Inflammatory macrophage treated with lipopolysaccharide for 4 hours (primary cell): ENCODE data around the gene ATF2.

Source experiments
- DNase-seq: peaks from one replicate; pipeline ENCODE4 v3.0.0-alpha.2; 2020

The ATF2 gene, protein sequence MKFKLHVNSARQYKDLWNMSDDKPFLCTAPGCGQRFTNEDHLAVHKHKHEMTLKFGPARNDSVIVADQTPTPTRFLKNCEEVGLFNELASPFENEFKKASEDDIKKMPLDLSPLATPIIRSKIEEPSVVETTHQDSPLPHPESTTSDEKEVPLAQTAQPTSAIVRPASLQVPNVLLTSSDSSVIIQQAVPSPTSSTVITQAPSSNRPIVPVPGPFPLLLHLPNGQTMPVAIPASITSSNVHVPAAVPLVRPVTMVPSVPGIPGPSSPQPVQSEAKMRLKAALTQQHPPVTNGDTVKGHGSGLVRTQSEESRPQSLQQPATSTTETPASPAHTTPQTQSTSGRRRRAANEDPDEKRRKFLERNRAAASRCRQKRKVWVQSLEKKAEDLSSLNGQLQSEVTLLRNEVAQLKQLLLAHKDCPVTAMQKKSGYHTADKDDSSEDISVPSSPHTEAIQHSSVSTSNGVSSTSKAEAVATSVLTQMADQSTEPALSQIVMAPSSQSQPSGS

DNA sequence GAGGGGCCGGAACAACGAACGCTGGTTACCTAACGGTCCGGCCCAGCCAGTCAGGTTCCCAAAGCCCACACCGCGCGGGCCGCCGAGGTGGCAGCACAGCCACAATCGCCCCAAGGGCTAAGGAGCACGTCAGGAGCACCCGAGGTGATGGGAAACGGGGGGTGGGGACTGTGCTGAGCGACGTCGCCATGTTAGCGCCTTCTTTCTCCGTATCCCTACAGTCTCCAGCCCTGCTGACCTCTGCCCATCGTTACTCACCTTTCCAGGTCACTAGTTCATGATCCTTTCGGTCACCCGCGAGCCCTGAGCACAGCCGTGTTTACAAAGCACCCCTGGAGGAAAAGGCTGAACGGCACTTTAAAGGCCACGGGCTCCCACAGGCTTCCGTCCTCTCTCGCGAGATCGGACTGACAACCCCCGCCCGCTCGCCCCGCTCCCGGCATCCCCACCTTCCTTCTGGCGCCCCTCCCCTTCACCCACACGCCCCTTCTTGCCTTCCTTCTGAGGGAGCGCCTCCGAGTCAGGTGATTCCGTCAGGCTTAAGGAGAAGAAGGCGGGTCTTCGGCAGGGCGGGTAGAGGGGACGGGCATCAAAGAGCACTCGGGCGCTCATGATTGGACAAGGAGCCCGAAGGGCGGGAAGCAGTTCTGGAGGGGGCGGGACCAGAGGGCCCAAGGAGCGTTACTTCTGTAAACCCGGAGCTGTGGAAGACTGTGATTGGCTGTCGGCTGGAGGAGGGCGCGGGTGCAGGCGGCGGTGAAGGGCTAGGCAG, at the start of gene ATF2:
ATF2 (minus strand) TSS at position 412 of the 772 bp plus-strand sequence. CDS start 31,760 bp downstream, outside the sequence.
- DNase-seq: peak; percentile 100

DNA sequence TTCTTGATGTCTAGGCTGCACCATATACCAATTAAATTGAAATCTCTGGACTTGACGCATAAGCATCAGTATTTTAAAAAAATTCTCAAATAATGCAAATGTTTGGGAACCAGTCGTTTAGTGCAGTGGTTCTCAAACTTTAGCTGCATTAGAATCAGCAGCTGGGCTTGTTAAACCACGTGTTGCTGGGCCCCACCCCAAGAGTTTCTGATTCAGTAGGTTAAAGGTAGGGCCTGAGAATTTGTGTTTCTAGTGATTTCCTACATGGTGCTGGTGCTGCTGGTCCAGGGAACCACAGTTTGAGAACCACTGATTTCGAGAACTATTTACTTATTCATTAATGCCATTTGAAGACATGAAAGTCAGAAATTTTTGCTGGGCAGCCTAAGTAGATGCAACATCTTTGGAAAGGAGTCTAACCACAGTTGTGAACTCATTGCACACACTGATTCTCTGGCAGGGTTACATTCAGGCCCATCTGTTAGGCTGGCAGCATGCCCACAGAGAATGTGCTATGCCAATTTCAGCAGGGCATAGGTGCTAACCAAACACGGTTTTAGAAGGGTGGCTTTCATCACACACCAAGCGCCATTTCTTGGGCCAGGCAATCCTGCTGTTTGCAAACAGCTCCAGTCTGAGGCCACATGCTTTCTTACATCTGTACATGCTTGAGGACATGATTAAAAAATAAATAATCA, 39.9 kb upstream of the ATF2 start:
- no peak for DNase-seq

DNA sequence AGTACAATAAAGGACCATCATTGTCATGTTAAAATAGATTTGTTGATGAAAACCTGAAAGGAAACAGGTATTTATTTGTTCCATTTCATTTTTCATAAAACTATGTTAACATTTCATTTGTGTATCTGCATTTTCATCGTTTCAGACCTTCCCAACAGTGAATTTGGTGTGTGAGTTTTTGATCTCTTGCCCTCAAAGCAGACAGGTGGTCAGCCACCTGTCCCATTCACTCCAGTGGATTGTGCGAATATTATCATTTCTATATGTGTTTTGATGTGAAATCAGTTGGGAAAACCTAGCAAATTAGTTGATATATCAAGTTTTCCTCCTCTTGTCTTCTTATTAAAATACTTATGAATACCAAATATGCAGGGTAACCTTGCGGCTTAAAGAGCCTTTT, 38.9 kb upstream of the ATF2 start:
- DNase-seq: no peak

DNA sequence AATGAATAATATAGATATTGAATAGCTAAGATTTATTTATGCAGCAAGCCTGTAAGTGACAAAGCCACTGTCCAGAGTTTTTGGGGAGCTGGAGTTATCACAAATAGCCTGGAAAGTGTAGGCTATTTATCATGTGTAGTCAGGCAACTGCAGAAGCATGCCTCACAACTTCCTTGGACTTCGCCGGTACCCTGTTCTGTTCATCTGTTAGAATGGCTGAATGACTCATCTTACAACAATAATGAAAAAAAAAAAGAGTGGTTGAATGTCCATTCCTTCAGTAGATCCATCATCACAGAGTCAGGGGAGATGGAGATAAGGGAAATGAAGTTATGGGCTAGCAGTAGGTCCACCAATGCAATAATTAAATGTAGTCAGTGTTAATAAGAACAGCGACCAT, 37.5 kb upstream of the ATF2 start:
- no peak for DNase-seq

DNA sequence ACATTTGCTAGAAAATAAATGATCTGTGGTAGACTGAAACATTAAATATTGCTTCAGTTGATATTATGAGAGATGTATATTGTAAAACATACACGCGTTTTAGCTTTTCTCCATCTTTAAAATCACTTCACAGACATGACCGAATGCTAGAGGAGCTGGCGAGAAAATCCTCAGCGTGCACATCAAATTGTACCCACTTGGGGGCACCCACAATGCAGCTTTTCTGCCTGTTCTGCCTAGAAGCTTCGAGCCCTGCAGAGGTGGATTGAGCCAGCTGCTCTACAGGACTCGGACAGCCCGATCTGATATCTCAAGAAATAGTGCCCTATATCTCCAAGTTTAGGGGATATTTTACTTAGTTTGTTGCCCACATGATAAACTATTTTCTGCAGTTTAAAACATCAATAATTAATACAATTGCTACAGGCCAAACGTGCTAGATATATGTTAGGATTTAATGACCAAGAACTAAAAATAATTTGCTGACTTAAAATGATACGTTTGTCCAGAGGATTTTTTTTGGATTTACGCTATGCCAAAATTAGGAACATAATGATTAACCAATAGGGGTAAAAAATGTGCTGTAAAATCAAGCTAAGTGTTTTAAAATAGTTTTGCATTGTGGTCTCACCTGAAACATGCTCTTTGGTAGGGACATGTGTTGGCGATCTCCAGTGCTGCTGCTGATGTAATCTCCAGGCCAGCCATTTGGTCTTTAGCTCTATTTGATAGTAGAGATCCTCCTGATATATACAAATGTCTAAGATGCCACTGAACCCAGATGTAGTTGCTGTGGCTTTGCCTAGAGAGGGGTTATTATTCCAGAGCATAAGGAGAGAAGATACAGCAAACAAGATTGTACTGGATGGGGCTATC, 35.9 kb upstream of the ATF2 start:
- DNase-seq: peak; percentile 41

DNA sequence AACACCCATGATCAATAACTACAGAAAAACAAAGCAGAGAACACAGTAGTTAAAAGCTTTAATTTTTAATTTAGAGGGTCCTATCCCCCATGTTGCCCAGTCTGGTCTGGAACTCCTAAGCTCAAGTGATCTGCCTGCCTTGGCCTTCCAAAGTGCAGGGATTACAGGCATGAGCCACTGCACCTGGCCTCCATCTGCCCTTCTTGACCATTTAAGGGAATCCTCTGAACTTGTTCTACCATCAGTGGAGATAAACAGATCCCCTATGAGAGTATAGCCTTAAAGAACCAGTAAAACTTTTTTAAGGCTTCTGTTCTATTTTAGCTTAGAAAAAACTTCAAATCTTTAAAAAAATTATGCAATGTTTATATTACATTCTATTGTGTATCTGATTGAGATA, 27.0 kb upstream of the ATF2 start:
- DNase-seq: no peak

DNA sequence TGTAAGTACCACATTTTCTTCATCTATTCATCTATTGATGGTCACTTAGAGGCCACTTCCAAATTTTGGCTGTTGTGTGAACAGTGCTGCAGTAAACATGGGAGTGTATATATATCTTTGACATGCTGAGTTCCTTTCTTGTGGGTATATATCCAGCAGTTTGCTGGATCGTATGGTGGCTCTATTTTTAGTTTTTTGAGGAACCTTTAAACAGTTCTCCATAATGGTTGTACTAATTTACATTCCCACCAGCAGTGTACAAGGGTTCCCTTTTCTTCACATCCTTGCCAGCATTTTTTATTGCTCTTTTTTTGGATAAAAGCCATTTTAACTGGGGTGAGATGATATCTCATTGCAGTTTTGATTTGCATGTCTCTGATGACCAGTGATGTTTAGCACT, 20.8 kb upstream of the ATF2 start:
- DNase-seq: no peak

DNA sequence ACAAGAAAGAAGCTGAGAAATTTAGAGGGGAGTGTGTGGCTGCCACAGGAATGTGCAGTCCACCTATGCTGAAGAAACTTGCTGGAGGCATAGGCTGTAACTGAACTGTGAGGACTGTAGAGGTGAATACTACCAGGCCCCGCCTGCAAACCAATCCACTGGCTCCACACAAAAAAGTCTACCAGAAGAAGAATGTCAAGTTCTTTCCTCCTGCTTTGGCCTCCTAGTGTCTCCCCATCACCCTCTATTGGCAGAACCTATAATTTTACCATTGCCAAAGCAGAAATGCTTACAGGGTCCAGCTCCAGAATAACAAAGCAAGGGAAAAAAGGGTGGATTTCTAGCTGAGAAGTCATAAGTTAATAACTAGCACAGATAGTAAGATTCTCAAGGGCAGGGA, 19.4 kb upstream of the ATF2 start:
- DNase-seq: peak; percentile 13

DNA sequence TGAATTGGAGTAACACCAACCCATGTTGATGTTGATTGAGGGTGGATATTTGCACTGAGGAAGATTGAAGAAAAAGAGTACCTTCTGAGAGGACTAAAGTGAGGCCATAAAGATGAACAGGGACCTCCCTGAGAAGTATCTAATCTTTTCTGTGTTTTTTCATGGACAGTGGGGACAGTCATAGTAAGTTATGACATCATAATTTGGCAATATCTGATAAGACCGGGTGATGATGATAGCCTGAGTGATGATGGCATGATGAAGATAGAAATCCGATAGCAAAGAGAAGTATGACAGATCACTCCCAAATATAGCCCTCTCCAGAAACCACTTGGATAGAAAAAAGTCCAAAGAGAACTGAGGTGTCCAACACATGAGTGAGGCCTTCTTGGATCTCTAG, 15.7 kb upstream of the ATF2 start:
- DNase-seq: no peak

DNA sequence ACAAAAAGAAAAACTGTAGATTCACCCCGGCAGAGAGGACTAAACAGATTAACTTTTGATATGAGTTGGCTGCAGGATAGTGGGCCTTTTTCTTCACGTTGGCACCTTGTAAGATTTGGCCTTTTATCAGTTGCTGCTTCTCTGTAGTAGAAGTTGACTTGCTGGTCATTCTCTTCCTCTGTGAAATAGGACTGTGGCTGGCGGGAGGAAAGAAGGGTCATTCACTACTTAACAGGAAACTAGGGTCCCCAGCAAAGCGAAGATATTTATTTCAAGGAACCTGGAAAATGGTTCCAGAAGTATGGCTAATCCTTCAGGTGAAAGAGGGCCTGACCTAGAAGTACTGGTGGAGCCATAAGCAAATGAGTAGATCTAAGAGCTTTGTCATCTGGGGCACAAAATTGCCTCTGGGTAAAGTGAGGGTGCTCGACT, 13.9 kb upstream of the ATF2 start:
- DNase-seq: no peak

DNA sequence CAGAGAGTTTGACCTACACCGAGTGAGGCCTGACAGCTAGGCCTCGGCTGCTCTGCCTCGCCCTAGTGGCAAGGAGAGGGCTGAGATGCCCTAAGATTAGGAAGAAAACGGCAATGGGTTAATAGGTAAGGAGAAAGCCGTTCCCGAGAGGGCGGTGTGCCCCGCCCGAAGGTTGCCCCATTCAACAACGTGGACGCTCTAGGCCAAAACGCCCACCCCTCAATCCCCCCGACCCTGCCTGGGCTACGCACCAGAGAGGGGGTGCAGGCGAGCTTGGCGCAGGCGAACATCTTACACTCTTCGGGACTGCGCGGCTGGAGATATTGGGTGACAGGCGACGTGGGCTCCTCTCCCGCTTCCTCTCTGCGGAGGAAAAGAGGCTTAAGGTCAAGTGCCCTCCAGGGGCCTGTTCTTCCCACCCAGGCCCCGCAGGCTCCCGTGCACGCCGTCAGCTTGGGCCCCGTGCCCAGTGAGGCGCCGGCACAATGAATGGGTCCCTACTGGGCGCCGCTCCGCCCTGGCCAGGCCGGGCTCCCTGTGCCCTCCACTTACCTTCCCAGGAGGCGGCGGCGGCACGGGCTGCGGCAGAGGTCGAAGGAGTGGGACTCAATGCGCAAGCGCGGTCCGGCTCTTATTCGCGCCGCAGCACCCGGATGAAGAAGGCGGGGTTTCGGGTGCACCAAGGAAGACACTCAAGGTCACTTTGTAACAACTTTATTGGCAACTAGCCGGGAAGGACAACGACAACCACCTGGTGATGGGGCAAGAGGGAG, 13.3 kb upstream of the ATF2 start, which contains the start of gene ATP5MC3:
ATP5MC3 (minus strand) TSS at position 607 of the 773 bp plus-strand sequence; CDS start at position 290, 317 bp downstream.
- DNase-seq: peak; percentile 96

DNA sequence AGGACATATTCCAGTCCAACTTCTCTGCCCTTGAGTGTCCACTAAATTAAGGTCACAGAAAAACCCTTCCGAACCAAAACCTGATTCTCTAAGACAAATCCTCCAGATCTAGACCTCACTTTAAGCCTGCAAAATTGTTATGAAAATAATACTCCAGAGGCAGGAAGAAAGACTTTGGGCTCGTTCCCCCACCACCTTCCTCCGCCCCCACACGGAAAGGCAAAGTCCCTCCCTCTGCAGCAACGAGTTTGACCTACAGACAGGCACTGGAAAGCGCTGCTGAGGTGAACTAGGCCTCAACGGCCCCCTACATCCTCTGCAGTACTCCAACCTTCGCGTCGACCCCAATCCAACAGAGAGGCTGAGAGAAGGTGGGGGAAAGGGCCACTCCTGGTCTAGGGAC, 12.7 kb upstream of the ATF2 start:
- peak; percentile 57 for DNase-seq

DNA sequence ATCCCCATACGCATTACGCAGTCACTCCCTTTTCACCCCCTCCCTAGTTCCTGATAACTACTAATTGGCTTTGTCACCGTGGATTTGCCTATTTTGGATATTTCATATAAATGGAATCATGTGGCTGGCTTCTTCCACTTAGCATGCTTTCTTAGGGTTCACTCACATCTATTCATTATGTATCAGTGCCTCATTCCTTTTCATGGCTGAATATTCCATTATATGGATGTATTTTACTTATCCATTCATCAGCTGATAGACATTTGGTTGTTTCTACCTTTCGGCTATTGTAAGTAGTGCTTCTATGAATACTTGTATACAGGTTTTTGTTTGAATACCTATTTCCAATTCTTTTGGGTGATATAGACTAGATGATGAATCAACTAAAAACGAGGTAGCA, 8.6 kb upstream of the ATF2 start:
- DNase-seq: no peak

DNA sequence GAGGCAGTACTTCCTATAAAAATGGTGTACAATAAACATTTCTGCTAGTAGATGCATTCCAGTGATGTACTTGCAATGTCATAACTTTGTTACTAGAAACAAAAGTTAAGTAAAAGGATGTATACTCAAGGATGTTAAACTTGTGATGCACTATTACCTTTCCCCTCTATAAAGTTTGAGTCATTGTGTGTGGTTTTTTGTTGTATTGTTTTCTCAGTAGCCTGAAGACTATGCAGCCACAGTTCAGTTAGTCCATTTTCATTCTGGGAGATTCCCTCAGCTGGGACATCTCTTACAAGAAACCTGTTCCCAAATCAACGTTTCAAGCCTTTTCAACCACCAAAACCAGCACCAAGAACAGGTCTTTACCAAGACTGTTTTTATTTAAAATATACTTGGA, 7.9 kb upstream of the ATF2 start:
- DNase-seq: no peak

DNA sequence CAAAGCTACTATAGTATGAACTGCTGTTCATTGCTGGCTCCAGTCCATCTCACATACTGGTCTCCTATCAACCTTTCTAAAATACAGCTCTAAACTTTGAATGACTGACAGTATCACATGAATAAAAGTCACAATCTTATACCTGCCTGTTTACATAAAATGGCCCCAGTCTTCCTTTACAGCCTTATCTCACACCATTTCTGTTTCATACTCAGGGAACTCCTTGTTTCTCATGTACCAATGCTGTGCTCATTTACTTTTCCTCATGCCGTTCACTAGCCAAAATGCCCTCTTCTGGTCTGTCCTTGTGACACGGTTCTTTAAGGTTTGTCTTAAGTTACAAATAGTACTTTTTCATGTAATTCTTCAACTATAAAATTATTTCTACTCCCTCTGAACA, 7.3 kb upstream of the ATF2 start:
- DNase-seq: no peak

DNA sequence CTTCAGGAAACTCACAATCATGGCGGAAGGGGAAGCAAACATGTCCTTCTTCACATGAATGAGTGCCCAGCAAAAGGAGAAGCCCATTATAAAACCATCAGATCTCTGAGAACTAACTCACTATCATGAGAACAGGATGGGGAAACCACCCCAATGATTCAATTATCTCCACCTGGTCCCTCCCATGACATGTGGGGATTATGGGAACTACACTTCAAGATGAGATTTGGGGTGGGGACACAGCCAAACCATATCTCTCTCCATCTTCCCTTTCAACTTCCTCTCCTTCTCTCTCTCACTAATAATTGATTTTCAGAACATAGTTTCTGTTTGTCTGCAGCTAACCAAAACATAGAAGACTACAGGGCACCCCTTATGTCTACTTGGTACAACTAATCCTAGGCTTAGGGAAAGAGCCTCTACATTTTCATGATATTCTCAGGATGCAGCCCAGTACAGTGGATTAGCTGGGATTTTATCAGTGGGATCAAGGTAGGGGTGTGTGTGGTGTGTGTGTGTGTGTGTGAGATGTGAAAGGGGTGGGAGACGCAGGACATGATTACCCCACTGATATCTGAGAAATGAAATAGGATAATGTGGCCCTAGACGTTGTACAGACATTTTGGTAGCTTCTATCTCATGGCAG, 2.8 kb upstream of the ATF2 start:
- DNase-seq: peak; percentile 40

DNA sequence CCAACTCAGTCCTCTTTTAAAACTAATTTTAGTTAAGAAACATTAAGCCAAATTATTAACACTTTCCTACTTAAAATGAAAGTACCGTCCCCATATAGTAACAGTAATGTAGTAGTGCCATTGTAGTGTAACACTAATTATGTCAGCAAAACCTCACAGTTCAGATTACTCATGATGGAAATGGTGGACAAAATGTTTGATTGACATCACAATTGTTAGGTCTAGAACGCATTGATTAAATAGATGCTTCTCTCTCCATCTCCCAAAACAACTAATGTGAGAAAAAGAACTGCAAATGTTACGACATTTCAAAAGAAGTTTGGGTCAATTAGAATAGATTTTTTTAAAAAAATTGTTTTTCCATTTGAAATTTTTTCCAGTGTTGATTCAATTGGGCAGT, 1.2 kb upstream of the ATF2 start:
- DNase-seq: peak; percentile 18

DNA sequence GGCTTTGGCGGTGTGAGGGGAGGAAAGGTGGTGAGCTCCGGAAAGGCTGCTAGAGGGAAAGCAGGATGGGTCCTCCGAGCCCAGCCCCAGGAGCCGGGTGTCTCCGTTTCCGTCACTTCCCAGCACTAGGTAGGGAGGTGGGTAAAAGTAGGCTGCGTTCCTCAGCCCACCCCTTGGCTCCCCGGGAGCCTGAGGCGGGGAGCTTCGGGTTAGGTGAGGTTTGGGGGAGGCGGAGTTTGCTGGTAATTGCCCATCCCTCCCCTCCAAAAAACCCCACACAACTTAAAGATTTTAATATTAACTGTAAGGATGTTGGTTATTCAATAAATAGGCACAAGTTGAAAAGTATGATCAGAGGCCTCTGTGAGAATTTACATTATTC, 552 bp upstream of the ATF2 start:
- DNase-seq: no peak

DNA sequence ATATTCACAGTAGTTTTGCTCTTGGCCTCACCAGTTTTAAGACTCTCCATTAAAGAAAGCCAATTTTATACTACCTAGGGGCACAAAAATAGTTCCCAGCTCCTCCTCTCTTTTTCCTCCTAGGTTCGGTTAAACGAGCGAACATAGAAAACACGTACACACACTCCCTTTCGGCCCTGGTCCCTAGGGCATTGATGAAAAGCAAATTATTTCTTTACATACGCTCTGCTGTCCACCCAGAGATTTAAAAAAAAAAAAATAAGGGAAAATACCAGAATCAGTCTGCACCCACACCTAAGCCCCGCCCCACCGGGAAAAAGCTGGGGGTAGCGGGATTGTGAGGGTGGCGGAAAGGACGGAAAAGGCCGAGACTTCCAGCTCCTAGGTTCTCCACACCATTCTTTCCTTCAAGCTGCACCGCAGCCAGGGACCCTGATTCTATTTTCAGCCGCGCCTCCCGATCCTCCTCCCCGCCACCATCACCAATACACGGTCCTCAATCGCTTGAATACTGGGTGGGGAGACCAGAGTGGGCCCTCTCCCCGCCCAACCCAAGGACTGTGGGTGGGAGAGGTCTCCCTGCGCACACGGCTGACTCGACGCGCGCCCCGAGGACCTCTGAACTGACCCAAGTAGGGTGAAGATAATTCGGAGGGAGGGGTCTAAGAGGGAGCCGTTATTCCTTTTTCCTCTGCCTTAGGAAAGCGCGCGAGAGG, 769 bp downstream of the ATF2 start:
- peak; percentile 23 for DNase-seq

DNA sequence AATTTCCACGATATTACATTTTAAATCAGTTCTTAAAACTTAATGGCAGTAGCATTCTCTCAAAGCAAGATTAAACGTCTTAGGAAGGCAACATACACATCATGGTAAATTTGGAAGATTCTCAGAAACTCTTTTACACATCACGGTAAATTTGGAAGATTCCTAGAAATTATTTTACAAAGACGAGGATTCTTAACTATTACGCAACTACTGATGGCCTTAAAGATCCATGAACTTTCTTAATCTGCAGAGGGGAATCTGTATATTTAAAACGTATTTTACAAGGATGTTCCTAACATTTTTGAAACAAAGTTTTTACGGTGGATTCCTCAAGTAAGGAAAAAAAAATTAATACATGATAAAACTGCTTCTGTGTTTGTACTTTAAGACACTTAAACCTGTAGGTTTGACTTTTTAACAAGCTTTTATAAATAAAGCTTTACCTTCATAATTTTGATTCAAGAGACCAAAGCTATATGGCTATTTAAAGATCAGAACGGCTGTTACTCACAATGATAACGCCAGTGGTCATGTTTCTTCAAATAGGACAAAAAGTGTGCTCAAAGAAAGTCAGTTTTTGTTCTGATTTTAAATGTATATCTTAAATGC, 1.7 kb downstream of the ATF2 start:
- no peak for DNase-seq
